ENCODE measurements around the gene SWSAP1. TPM values are rescaled to one million over a fixed set of nuclear protein-coding genes. Genes with fewer than 3 reads are reported as not detected.

SWSAP1 gene
- total and polyA plus RNA-seq, 8 donors: 0.37 to 4.1 (median 3.2) TPM; not detected in 3

DNA sequence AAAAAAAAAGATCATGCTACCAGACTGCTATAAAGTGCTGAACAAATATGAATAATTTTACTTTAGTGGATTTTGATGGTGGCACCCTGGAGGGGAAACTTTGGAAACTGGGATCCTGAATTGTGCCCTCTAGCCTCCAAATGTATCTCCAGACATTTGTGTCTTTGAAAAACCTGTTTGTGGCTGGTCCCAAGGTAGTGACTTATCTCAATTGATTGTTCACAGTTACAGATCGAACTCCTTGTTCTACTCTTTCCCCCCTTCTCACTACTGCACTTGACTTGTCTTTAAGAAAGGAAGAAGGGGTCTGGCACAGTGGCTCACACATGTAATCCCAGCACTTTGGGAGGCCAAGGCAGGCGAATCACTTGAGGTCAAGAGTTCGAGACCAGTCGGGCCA, 34.1 kb downstream of the SWSAP1 start:
- peaks cover 0 to 25% (median 0%) of the 10 kb centered on the region in 3 donors for H3K27me3 ChIP-seq
- TF ChIP-seq POLR2AphosphoS5 (IDR thresholded peaks at IDR 0.05) (no peak), EP300 (IDR thresholded peaks at IDR 0.05) (no peak), POLR2A (IDR thresholded peaks at IDR 0.05) (no peak)
- TF ChIP-seq, protein P1, sequence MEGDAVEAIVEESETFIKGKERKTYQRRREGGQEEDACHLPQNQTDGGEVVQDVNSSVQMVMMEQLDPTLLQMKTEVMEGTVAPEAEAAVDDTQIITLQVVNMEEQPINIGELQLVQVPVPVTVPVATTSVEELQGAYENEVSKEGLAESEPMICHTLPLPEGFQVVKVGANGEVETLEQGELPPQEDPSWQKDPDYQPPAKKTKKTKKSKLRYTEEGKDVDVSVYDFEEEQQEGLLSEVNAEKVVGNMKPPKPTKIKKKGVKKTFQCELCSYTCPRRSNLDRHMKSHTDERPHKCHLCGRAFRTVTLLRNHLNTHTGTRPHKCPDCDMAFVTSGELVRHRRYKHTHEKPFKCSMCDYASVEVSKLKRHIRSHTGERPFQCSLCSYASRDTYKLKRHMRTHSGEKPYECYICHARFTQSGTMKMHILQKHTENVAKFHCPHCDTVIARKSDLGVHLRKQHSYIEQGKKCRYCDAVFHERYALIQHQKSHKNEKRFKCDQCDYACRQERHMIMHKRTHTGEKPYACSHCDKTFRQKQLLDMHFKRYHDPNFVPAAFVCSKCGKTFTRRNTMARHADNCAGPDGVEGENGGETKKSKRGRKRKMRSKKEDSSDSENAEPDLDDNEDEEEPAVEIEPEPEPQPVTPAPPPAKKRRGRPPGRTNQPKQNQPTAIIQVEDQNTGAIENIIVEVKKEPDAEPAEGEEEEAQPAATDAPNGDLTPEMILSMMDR (IDR thresholded peaks at IDR 0.05): no peak
- peaks cover 0 to 35% (median 13%) of the 10 kb centered on the region in 4 donors for H3K36me3 ChIP-seq
- H3K9me3 ChIP-seq: no peaks in the 10 kb centered on the region
- no peak overlapping the region for H3K4me3 ChIP-seq
- intact Hi-C loops (cut with DNase I; ENCODE audit: low total_unique reads): no loop called here
- H3K4me1 ChIP-seq: peaks cover 0 to 6% (median 4%) of the 10 kb centered on the region in 4 donors
- no peak overlapping the region for H3K27ac ChIP-seq
- 83 to 93% (median 90%) methylated on average over 4 of the region's 4 CpGs for WGBS, 5 donors
- DNase-seq: no peak

DNA sequence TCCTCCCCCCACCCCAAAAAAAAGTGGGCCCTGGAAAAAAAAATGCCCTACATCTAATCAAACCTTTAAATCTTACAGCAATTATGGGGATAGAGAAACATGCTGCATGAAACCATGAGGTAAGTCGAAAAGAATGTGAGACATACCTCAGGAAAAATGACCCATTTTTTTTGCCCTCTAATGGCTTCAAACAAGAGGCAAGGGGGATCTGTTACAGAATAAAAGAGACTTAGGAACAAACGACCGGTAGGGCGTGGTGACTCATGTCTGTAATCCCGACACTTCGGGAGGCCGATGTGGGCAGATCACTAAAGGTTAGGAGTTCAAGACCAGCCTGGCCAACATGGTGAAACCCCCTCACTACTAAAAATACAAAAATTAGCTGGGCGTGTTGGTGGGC, 36.2 kb downstream of the SWSAP1 start:
- H3K4me3 ChIP-seq: no peak overlapping the region
- no peak for DNase-seq
- peaks cover 0 to 27% (median 13%) of the 10 kb centered on the region in 4 donors for H3K36me3 ChIP-seq
- TF ChIP-seq POLR2AphosphoS5 (IDR thresholded peaks at IDR 0.05) (no peak), POLR2A (IDR thresholded peaks at IDR 0.05) (no peak), EP300 (IDR thresholded peaks at IDR 0.05) (no peak)
- TF ChIP-seq, protein P1 (IDR thresholded peaks at IDR 0.05): no peak
- H3K4me1 ChIP-seq: peaks cover 0 to 6% (median 4%) of the 10 kb centered on the region in 4 donors
- H3K9me3 ChIP-seq: no peaks in the 10 kb centered on the region
- WGBS, 5 donors: 66 to 89% (median 80%) methylated on average over 8 of the region's 8 CpGs
- intact Hi-C loops (cut with DNase I; ENCODE audit: low total_unique reads): no loop called here
- H3K27ac ChIP-seq: no peak overlapping the region
- peaks cover 0 to 25% (median 0%) of the 10 kb centered on the region in 3 donors for H3K27me3 ChIP-seq

DNA sequence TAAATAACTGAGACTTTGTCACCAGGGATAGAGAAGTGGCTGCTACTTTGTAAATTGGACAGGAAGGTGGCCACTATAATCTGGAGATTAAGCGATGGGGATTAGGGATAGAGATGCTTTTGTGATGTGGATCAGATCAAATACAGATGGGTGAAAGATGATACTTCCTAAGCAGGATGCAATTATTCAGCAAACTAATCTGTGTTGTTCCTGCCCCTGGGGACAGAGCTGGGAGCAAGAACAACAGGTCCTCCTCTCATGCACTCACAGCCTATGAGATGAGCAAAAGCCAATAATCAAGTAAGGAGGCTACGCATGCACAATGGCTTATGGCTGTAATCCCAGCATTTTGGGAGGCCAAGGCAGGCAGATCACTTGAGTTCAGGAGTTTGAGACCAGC, 40.1 kb downstream of the SWSAP1 start:
- DNase-seq: no peak
- H3K4me1 ChIP-seq: peaks cover 5 to 19% (median 14%) of the 10 kb centered on the region in 4 donors
- H3K27me3 ChIP-seq: peaks cover 0 to 33% (median 10%) of the 10 kb centered on the region in 3 donors
- no peak overlapping the region for H3K27ac ChIP-seq
- peaks cover 0 to 20% (median 1%) of the 10 kb centered on the region in 4 donors for H3K36me3 ChIP-seq
- TF ChIP-seq EP300 (IDR thresholded peaks at IDR 0.05) (no peak), POLR2AphosphoS5 (IDR thresholded peaks at IDR 0.05) (no peak), POLR2A (IDR thresholded peaks at IDR 0.05) (no peak)
- TF ChIP-seq, protein P1 (IDR thresholded peaks at IDR 0.05): no peak
- no peaks in the 10 kb centered on the region for H3K9me3 ChIP-seq
- 74 to 96% (median 92%) methylated on average over 2 of the region's 2 CpGs for WGBS, 5 donors
- intact Hi-C loops (cut with DNase I; ENCODE audit: low total_unique reads): no loop called here
- no peak overlapping the region for H3K4me3 ChIP-seq

GRCh38 chr19:11416346-11417052, 42.0 kb downstream of the SWSAP1 start:
- 92 to 98% (median 95%) methylated on average over 17 of the region's 17 CpGs for WGBS, 5 donors
- Histone ChIP-seq H3K36me3 (peaks cover 0 to 3% (median 0%) of the 10 kb centered on the region in 4 donors), H3K27me3 (peaks cover 6 to 52% (median 22%) of the 10 kb centered on the region in 3 donors), H3K27ac (no peak overlapping the region), H3K4me3 (no peak overlapping the region), H3K9me3 (no peaks in the 10 kb centered on the region), H3K4me1 (peaks cover 22 to 37% (median 29%) of the 10 kb centered on the region in 4 donors)
- intact Hi-C loops (cut with DNase I; ENCODE audit: low total_unique reads): no loop called here
- DNase-seq: no peak
- no peak for TF ChIP-seq POLR2A (IDR thresholded peaks at IDR 0.05)
- TF ChIP-seq, protein P1 (IDR thresholded peaks at IDR 0.05): no peak
- no peak for TF ChIP-seq EP300 (IDR thresholded peaks at IDR 0.05)
- TF ChIP-seq POLR2AphosphoS5 (IDR thresholded peaks at IDR 0.05): no peak

All from stomach (tissue), 9 donors.